Urothelium cell line (cell line): Measurements from ENCODE around the gene SEC31B.

Source experiments
- DNase-seq: peaks from one replicate; pipeline ENCODE4 v3.0.0; 2011; ENCODE audit warnings: low spot score, mixed read lengths
- FAIRE-seq: peaks from 2 replicates; lab custom pipeline; 2011; peaks lifted over from hg19 to GRCh38; lab: Jason Lieb, UNC

Gene SEC31B

DNA sequence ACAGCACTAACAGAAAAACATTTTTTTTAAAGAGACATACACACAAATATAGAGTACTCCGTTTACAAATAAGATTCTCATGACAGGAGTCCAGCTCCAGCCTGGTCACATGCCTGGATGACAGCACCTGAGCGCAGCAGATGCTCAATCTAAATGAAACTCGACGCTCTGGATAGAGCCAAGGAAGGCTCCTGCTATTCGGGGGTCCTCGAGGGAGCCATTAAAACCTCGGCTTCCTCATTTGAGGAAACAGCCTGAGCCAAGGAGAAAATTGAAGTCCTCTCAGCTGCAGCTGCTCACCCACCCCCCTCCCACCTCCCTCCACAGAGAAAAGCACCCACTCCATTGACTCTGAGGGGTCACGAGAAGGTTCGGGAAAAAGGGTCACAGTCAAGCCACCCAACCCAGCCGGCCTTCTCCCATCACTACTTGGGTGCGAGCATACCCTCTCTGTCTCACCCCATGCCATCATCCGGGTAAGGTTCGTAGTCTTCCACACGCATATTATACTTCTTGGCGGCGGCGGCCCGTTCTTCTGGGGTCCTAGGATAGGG, 9.3 kb upstream of the SEC31B start:
- FAIRE-seq (no peak), DNase-seq (no peak)

DNA sequence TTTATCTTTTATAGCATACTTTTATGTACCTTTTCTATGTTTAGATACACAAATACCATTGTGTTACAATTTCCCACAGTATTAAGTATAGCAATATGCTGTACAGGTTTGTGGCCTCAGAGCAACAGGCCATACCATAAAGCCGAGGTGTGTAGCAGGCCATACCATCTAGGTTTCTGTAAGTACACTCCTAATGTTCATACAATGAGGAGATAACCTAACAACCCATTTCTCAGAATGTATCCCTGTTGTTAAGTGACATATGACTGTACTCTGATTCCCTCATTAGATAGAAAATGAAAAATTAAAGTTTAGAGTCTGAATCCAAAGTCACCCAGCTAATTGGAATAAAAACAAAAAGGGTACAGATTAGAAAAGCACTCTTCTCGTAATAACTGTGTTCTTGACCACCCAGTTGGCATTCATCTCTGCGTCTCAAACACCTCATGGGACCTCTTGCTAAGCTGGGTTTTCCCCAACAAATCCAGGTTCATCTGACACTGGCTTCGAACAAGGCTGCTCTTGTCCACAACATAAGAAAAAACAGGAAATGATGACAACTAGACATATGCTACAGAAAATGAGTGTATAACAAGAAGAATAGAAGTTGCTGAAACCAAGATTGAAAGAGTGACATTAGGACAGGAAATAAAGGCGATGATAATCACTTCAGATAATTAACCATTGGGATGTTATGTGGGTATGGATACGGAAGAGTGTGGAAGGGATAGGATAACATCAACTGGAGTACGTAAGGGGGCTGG, 8.6 kb upstream of the SEC31B start:
- FAIRE-seq (no peak), DNase-seq (no peak)

DNA sequence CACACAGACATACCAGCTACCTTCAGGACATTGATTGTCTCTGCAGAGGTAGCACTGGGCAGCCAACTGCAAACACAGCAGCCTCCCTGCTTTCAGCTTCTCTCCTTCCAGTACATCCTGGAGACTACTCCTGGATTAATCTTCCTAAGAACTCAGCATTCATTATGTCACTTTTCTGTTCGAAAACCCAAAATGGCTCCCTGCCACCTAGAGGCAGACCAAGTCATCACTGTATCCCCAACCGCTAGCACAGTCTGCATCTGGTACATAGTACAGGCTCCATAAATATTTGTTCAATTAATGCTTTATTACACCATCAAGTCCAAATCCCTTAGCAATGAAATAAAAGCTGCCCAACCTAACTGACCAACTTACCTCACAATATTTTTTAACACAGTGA, 5.0 kb upstream of the SEC31B start:
- no peak for FAIRE-seq
- no peak for DNase-seq

DNA sequence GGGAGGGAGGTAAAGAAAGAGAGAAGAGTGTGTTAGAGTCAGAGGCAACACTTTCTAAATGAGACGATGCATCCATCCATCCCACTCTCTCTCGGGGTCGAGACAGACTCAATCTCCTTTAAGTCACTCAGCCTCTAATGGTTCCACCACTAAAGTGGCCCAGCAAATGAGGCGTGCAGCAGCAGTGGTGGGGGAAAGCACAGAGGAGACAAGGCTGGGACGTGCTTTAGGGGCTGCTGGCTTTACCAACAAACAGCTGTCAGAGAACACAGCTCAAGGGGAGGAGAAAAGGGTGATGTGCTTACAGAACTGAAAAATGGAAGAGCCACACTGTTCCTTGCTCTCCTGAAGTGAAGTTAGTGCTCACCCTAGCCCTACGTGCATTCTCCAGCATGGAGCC, 4.5 kb upstream of the SEC31B start:
- FAIRE-seq (no peak), DNase-seq (no peak)

DNA sequence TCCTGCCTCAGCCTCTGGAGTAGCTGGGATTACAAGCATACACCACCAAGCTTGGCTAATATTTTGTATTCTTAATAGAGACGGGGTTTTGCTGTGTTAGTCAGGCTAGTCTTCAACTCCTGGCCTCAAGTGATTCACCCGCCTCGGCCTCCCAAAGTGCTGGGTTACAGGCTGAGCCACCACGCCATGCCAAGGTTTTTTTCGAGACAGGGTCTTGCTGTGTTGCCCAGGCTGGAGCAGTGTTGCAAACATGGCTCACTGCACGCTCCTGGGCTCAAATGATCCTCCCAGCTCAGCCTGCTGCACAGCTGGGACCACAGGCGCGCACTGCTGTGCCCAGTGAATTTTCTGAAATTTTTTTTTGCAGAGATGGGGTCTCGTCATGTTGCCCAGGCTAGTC, 3.3 kb upstream of the SEC31B start:
- DNase-seq = no peak
- no peak for FAIRE-seq

DNA sequence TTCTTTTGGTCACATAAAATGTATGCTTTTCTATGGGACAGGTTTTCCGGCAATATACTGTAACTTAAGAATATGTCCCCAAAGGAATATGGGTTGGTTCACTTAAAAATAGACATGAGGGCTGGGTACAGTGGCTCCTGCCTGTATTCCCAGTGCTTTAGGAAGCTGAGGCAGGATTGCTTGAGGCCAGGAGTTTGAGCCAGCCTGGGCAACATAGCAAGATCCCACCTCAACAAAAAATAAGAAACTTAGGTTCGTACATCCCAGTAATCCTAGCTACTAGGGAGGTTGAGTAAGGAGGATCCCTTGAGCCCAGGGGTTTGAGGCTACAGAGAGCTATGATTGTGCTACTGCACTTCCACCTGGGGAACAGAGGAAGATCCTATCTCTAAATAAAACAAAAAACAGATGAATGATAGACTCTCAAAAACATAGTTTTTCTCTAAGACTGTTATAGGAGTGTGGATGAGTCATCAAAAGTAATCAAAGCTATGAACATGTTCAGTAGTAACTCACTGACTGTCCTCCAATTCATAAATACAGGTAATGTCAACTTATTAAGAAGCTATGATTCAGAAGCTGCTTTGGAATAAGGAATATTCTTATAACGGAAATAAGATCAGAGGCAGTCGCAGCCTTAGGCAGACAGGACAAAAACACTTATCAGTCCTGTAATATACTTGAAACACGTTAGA, 2.6 kb upstream of the SEC31B start:
- no peak for FAIRE-seq

DNA sequence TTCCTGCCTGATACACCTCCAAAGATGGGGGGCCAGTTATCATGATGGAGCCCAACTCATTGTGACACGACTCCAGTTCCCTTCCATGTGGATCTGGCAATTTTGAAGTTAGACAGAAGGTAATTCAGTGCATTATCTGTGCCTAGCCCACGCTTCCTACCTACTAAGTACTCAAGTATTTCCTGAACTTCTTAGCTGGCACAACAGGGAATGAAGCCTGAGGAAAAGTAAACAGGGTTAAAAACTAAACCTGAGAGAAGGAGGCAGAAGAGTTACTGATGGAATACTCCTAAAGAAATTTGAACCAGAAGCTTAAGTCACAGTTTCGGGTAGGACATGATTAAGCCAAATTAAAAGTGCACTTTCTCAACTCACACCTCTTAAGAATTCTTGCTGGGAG, 1.1 kb upstream of the SEC31B start:
- FAIRE-seq (no peak), DNase-seq (no peak)

More for the DNA sequence above, 2.6 kb upstream of the SEC31B start:
- no peak for DNase-seq

GRCh38 chr10:100518761-100519241, 860 bp downstream of the SEC31B start:
- peak; percentile 77 for FAIRE-seq
- peak; percentile 57 for DNase-seq

DNA sequence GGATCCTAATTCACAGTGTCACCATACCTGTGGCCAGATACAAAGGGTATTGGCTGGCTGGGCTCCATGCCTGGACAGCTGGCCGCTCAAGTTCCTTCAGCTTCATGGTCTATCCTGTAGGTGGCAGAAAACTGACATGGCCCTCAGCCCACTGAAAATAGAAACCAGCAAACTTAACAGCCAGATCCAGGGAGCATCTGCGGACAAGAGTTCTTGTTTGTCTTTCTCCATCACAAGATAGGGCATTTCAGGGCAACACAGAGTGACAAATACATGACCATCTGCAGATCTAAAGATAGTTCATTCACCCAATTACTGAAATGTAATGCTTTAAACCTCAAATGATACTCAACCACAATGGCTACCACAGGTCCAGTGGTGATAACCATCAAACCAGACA, 2.8 kb downstream of the SEC31B start:
- no peak for FAIRE-seq
- DNase-seq = peak; percentile 37

DNA sequence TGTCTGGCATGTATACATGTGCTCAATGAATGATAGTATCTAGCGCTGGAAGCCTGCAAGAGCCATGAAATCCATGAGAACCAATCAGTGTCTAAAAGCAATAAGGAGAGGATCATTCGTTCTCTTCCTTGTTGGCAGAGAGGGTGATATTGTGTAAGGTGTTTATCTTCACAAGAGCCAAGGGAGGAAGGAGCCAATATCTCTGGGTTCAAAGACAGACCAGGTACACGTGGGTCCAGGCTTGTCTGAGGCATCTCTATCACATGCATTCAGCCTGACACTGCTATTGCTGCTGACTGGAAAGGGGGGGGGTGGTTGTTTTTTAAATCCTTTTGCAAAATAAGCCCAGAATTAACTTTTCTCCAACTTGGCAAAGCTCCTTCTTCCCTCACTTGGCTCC, 4.0 kb downstream of the SEC31B start:
- DNase-seq = no peak
- no peak for FAIRE-seq

GRCh38 chr10:100510533-100511308, 8.9 kb downstream of the SEC31B start:
- FAIRE-seq = no peak
- DNase-seq = no peak

GRCh38 chr10:100509241-100509840, 10.3 kb downstream of the SEC31B start:
- DNase-seq = no peak
- no peak for FAIRE-seq

- peak; percentile 61 for DNase-seq
- FAIRE-seq = no peak
These were observed 10.9 kb downstream of the SEC31B start for GRCh38 chr10:100508691-100509150.

GRCh38 chr10:100508266-100508665, 11.4 kb downstream of the SEC31B start:
- FAIRE-seq (no peak), DNase-seq (no peak)

DNA sequence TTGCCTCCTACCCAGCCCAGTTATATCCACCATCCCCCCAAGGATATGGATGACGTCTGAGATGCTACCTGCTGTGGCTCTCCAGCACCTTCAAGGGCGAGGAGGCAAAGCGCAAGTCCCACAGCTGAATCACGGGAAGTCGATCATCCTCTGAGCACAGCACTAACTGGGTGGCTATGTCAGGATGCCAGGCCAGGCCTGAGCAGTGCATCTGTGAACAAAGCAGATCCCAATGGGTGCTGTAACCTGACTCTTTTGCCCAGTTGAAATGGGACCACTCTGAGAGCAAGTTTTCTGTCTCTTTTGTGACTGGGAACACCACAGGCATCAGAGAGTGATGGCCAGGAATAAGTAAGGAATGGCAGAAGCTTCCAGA, 12.3 kb downstream of the SEC31B start:
- DNase-seq = no peak
- FAIRE-seq = no peak

- peak; percentile 59 for FAIRE-seq
These were observed 12.9 kb downstream of the SEC31B start for GRCh38 chr10:100506596-100507356.

DNA sequence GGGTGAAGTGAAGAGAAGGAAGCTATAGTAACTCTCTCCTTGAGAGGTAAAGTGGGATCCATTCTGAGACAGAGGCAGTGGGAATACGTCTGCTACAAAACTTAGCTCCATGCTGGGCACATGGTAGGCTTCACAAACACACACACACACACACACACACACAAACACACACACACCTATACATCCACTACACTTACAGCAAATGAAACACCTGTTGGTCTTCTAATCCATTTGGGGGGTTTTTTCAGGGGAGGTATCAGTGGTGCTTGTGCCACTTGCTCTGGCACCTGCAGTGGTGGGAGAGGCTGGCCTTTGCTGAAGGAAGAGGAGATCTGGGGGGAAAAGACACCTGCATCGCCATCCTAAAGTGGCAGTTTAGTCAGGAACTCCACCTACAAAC, 14.5 kb downstream of the SEC31B start:
- DNase-seq = no peak
- no peak for FAIRE-seq

More at GRCh38 chr10:100506596-100507356, 12.9 kb downstream of the SEC31B start:
- no peak for DNase-seq

GRCh38 chr10:100504096-100504495, 15.6 kb downstream of the SEC31B start:
- DNase-seq = no peak
- FAIRE-seq = no peak

- FAIRE-seq (no peak), DNase-seq (no peak)
These were observed 16.7 kb downstream of the SEC31B start for GRCh38 chr10:100502926-100503494.

GRCh38 chr10:100501423-100501822, 18.2 kb downstream of the SEC31B start:
- DNase-seq = no peak
- no peak for FAIRE-seq
